ENCODE data around the gene PPP2R2B. TPM values are rescaled to one million over a fixed set of nuclear protein-coding genes. Genes with fewer than 3 reads are reported as not detected.

PPP2R2B gene
- total and polyA plus RNA-seq, 2 of the 4 experiments (the other 2 are of a cell fraction), result not detected

DNA sequence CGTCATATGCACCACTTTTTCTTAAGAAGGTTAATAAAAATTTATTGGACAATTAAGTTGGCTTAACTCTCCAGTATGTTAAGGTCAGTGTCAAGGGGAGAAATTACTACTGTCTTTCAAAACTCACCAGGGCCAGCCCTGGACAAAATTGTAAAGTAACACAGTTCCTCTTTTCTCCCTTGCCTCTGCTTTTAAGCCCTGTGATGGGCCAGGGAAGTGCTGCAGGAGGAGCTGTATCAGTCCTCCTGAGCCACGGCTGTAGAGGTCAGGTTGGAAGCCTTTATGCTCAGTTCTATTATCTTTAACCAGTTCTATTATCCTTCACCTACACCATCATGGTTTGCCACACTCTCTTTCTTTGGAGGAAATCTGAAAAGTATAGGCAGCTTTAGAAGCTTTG, 11.5 kb upstream of the PPP2R2B start:
- Histone ChIP-seq H3K27me3 (ENCODE audit: control insufficient read depth, insufficient read depth, low read length) (no peaks in the 10 kb centered on the region), H3K4me2 (ENCODE audit: low read depth, low read length) (no peak overlapping the region), H4K20me1 (ENCODE audit: insufficient read depth, low read length) (no peaks in the 10 kb centered on the region), H3K9ac (ENCODE audit: low read depth, low read length) (no peak overlapping the region), H3K36me3 (ENCODE audit: control insufficient read depth, insufficient read depth, low read length) (no peaks in the 10 kb centered on the region), H4K8ac (ENCODE audit: low read depth in 2 of 2, low read length in 2 of 2) (no peak overlapping the region), H3K14ac (replicated peaks; ENCODE audit: low read depth, low read length) (no peak overlapping the region), H2BK15ac (ENCODE audit: low read depth, low read length) (no peak overlapping the region), H3K4me1 (ENCODE audit: control insufficient read depth, insufficient read depth, low read length) (no peaks in the 10 kb centered on the region), H2BK20ac (ENCODE audit: low read depth, low read length) (no peak overlapping the region), H3K4me3 (ENCODE audit: insufficient read depth, low read depth, low read length) (no peak overlapping the region), H2BK5ac (ENCODE audit: low read depth, low read length, poor library complexity, severe bottlenecking) (no peak overlapping the region), H3K4ac (ENCODE audit: low read depth, low read length) (no peak overlapping the region), H3K56ac (ENCODE audit: extremely low read depth, insufficient read depth, low read length) (no peak overlapping the region), H3K9me1 (ENCODE audit: insufficient read depth, low read length) (no peaks in the 10 kb centered on the region), H4K5ac (ENCODE audit: low read depth, low read length) (no peak overlapping the region), H3K23ac (ENCODE audit: low read depth, low read length) (no peak overlapping the region), H2BK120ac (ENCODE audit: low read depth, low read length) (no peak overlapping the region), H3K79me1 (ENCODE audit: low read depth in 1 of 2, low read length in 2 of 2) (no peaks in the 10 kb centered on the region), H2AFZ (replicated peaks; ENCODE audit: low read length, poor library complexity) (no peak overlapping the region), H2AK9ac (replicated peaks; ENCODE audit: low read depth, low read length, poor library complexity) (no peak overlapping the region), H3K9me3 (ENCODE audit: control insufficient read depth, insufficient read depth, low read length) (no peaks in the 10 kb centered on the region), H3K18ac (ENCODE audit: low read depth, low read length) (no peak overlapping the region), H3K27ac (ENCODE audit: insufficient read depth, low read length) (no peak overlapping the region), H2AK5ac (ENCODE audit: low read depth, low read length) (no peak overlapping the region), H4K91ac (ENCODE audit: insufficient read depth, low read depth, low read length) (no peak overlapping the region)
- DNase-seq (no peak), ATAC-seq (ENCODE audit: low read depth) (no peak)
- intact Hi-C loops (cut with micrococcal nuclease), result no loop called here
- dilution Hi-C loops (cut with HindIII; ENCODE audit: low sequenced_read_pairs, unreplicated experiment), result no loop called here
- POLR2A ChIA-PET (ENCODE audit: unreplicated experiment), result no interaction called here
- in situ Hi-C loops (cut with MboI; ENCODE audit: low sequenced_read_pairs), result no loop called here
- no CpG with 5 or more reads among the region's 2 CpGs for WGBS, 2 experiments (ENCODE audit: extremely low coverage in 2 of 2, insufficient read length in 1 of 2)
- TF ChIP-seq, protein P1, sequence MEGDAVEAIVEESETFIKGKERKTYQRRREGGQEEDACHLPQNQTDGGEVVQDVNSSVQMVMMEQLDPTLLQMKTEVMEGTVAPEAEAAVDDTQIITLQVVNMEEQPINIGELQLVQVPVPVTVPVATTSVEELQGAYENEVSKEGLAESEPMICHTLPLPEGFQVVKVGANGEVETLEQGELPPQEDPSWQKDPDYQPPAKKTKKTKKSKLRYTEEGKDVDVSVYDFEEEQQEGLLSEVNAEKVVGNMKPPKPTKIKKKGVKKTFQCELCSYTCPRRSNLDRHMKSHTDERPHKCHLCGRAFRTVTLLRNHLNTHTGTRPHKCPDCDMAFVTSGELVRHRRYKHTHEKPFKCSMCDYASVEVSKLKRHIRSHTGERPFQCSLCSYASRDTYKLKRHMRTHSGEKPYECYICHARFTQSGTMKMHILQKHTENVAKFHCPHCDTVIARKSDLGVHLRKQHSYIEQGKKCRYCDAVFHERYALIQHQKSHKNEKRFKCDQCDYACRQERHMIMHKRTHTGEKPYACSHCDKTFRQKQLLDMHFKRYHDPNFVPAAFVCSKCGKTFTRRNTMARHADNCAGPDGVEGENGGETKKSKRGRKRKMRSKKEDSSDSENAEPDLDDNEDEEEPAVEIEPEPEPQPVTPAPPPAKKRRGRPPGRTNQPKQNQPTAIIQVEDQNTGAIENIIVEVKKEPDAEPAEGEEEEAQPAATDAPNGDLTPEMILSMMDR (conservative IDR thresholded peaks at IDR 0.05; ENCODE audit: low read depth, low read length), result no peak
- TF ChIP-seq POLR2A (IDR thresholded peaks at IDR 0.05; ENCODE audit: low read depth, low read length) (no peak), CHD1 (IDR thresholded peaks at IDR 0.05; ENCODE audit: low read depth, low read length) (no peak), RFX5 (IDR thresholded peaks at IDR 0.05; ENCODE audit: low read depth, low read length) (no peak), FOS (IDR thresholded peaks at IDR 0.05; ENCODE audit: low read depth, low read length) (no peak), MXI1 (IDR thresholded peaks at IDR 0.05; ENCODE audit: borderline replicate concordance, low read depth, low read length) (no peak)
- BruUV-seq (replicated peaks), result no TSS peak
- CTCF ChIA-PET, result no interaction called here
